ENCODE measurements around the gene OR52I2.

Gene OR52I2

DNA sequence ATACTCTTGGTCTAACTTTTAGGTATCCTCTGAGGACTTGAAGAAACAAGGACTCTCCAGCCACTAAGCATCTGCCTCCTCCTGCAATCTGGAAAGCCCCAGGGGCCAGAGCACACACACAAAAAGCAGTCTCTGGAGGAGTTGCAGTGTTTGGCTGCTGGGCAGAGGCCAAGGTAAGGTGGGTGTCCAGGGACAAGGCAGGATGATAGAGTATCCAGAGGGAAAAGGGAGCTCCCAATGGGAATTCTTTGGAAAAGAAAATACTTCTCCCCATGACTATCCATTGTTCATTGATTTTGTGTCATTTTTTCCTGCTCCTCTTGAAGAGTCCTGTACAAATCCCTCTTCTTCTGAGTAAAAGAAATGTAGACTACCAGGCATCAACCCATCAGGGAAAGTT lies at the start of gene OR52I2:
Gene OR52I2 (plus strand): TSS at position 301 of the 400 bp plus-strand sequence.
- TF ChIP-seq, protein P1, sequence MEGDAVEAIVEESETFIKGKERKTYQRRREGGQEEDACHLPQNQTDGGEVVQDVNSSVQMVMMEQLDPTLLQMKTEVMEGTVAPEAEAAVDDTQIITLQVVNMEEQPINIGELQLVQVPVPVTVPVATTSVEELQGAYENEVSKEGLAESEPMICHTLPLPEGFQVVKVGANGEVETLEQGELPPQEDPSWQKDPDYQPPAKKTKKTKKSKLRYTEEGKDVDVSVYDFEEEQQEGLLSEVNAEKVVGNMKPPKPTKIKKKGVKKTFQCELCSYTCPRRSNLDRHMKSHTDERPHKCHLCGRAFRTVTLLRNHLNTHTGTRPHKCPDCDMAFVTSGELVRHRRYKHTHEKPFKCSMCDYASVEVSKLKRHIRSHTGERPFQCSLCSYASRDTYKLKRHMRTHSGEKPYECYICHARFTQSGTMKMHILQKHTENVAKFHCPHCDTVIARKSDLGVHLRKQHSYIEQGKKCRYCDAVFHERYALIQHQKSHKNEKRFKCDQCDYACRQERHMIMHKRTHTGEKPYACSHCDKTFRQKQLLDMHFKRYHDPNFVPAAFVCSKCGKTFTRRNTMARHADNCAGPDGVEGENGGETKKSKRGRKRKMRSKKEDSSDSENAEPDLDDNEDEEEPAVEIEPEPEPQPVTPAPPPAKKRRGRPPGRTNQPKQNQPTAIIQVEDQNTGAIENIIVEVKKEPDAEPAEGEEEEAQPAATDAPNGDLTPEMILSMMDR (IDR thresholded peaks at IDR 0.05; ENCODE audit: low read depth, low read length) = no peak

DNA sequence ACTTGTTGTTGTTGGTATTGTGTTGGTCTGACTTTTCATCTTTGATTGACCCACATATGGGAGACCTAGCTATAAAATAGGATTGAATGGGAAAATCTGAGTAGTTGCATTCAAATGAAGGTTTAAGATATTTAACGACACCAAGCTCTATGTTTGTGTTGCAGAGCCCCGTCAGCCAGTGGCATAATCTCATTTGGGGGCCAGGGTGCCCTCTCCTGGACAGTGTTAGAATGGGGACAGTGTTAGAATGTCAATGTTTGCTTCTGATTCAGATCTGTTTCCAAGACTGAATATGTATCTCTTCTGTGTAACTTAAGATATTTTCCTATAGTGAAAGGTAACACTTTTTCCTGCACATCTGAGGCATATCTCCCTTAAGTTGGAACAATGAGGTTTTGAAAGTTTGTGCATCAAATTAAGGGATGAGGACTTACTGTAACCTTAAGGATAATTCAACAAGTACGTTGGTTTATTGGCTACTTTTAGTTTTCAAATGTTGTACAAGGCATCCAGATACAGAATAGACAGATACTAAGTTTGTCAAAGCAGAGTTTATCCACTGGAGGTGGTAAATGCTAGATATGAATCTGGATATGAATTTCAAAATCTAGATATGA lies 41.8 kb upstream of the OR52I2 start:
- H3K4me3 ChIP-seq (ENCODE audit: low read depth, low read length) = no peak overlapping the region
- TF ChIP-seq, protein P1 (IDR thresholded peaks at IDR 0.05; ENCODE audit: low read depth, low read length) = peak; percentile 51

More for the DNA sequence above, at the start of gene OR52I2:
- no peak within 1 kb of the TSS for H3K4me3 ChIP-seq (ENCODE audit: low read depth, low read length)

DNA sequence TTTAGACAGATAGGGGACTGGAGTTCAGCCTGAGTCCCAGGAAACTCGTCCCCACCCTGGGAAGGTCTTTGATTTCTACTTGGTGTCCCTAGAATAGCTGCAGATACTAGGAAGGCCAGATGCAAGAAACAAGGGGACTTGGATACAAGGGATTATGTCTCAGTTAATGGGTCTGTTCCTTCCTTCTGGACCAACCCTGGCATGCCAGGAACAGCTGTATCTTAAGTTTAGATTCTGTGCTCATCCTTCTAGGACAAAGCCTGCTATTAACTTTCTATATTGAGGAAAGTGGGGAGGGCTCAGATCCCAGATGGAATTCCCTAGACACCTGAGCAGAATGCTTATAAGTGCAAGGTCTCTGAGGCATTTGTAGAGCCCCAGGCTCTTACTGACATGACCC lies 40.5 kb upstream of the OR52I2 start:
- TF ChIP-seq, protein P1 (IDR thresholded peaks at IDR 0.05; ENCODE audit: low read depth, low read length) = no peak
- no peak overlapping the region for H3K4me3 ChIP-seq (ENCODE audit: low read depth, low read length)

DNA sequence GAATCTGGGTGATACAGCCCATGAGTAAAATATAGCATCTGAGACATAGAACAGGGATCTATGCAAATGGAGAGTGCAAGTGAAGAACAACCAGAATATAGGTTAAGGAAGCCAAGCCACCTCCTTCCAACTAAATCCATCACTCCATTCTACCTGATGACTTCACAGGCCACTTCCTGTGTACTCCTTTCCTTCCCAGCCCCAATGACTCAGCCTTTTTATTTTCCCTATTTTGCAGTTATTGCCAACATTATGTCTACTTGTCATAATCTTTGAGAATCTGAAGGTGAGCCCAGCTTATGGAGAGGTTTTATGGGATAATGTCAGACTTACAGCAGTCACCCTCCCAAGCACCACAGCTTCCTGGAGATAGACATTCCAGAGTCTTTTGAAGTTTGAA lies 38.0 kb upstream of the OR52I2 start:
- no peak overlapping the region for H3K4me3 ChIP-seq (ENCODE audit: low read depth, low read length)
- TF ChIP-seq, protein P1 (IDR thresholded peaks at IDR 0.05; ENCODE audit: low read depth, low read length) = no peak

DNA sequence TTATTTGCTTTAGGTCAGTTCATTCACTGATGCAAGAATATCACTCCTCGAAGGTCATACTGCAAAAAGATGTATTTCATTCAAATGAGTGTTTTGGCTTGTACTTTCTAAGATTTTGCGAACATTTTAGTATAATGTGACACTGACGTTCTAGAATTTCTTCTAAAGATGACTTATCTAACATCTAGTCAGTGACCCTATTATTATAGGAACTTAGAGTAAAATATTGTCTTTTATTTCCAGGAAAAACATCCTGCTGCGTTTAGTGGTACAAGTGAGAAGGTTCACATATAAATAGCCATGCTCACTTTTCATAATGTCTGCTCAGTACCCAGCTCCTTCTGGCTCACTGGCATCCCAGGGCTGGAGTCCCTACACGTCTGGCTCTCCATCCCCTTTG lies 36.7 kb upstream of the OR52I2 start, which contains the start of gene OR52M1:
Gene OR52M1 (plus strand): TSS at position 301 of the 400 bp plus-strand sequence. CDS start 0 bp downstream, at position 301.
- no peak within 1 kb of the TSS for H3K4me3 ChIP-seq (ENCODE audit: low read depth, low read length)
- TF ChIP-seq, protein P1 (IDR thresholded peaks at IDR 0.05; ENCODE audit: low read depth, low read length) = no peak

DNA sequence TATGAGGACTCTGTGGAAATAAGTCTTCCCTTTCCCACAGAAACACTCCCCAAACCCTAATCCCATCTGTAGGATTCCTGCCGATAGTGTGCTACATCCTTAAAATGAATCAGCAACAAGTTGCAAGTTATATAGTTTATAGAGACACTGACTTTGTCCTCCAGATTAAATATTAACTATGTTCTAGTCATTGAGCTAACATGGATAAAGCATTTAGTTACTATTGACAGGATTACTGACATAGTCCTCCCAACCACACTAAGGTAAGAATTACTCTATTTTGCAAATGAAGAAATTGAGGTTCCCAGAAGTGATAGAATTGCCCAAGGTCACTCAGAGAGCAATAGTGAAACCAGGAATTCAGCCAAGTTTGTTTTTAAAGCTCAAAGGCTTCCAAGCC lies 34.7 kb upstream of the OR52I2 start:
- TF ChIP-seq, protein P1 (IDR thresholded peaks at IDR 0.05; ENCODE audit: low read depth, low read length) = no peak
- no peak overlapping the region for H3K4me3 ChIP-seq (ENCODE audit: low read depth, low read length)

DNA sequence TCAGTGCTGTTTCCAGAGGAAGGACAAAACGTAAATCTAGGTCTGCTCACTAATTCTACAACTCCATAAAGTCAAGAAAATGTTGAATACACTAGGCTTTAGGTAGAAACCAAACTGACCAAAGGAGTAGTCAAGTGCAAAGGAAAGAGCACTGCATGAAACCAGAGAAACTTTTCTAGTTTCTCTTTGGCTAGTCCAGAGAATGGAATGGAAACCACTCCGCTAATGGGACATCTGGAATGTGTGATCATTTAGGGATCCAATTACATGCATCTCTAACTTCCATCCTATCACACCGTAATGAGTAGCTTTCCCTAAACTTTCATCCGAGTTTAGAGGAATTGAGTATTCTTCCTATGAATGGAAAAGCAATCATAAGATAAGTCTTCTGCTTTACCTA lies 34.1 kb upstream of the OR52I2 start:
- no peak overlapping the region for H3K4me3 ChIP-seq (ENCODE audit: low read depth, low read length)
- TF ChIP-seq, protein P1 (IDR thresholded peaks at IDR 0.05; ENCODE audit: low read depth, low read length) = no peak

Data from WI38 (cell line).